ENCODE measurements around the gene COA8. TPM values are rescaled to one million over a fixed set of nuclear protein-coding genes. Genes with fewer than 3 reads are reported as not detected.

COA8 gene
- total and polyA plus RNA-seq, 2 of the 8 experiments (the other 6 are each of a cell fraction or from before 2014, with no cell fraction given), result 7.1 to 35.5 TPM

GRCh38 chr14:103606963-103607668, 44.4 kb downstream of the COA8 start (continued):
- TF ChIP-seq CHD7 (IDR thresholded peaks at IDR 0.05; ENCODE audit: insufficient replicate concordance, low read length) (no peak), CTCF (IDR thresholded peaks at IDR 0.05; ENCODE audit: control extremely low read depth in 1 of 3, insufficient read depth in 1 of 3, low read depth in 1 of 3, low read length in 3 of 3) (peak in 2 of 3 experiments; percentile 23 to 24; a peak in 2 of 4 replicates), JUN (IDR thresholded peaks at IDR 0.05; ENCODE audit: low read depth, low read length) (no peak), TAF1 (IDR thresholded peaks at IDR 0.05; ENCODE audit: low read depth, low read length) (no peak), CREB1 (IDR thresholded peaks at IDR 0.05) (no peak), KDM4A (IDR thresholded peaks at IDR 0.05; ENCODE audit: low read depth, low read length, severe bottlenecking) (no peak), ASH2L (IDR thresholded peaks at IDR 0.05; ENCODE audit: low read length) (no peak), CTBP2 (IDR thresholded peaks at IDR 0.05; ENCODE audit: borderline replicate concordance, insufficient read depth, insufficient read length, low read length) (no peak)

Data from H1 (cell line).